GM19238 (cell line): ENCODE measurements around the gene FAM174C.
A peak's percentile ranks its signal among the peaks of the same experiment; 100 is the strongest.
"Not testable (repeated sequence)": the region's sequence is repeated elsewhere in the genome, so short reads cannot be mapped to it uniquely, and the experiment has no call there.

Source experiments
- DNase-seq: peaks from one replicate; pipeline ENCODE4 v3.0.0; 2011; ENCODE audit warnings: low spot score; ENCODE audit not compliant: insufficient read length

Gene FAM174C

DNA sequence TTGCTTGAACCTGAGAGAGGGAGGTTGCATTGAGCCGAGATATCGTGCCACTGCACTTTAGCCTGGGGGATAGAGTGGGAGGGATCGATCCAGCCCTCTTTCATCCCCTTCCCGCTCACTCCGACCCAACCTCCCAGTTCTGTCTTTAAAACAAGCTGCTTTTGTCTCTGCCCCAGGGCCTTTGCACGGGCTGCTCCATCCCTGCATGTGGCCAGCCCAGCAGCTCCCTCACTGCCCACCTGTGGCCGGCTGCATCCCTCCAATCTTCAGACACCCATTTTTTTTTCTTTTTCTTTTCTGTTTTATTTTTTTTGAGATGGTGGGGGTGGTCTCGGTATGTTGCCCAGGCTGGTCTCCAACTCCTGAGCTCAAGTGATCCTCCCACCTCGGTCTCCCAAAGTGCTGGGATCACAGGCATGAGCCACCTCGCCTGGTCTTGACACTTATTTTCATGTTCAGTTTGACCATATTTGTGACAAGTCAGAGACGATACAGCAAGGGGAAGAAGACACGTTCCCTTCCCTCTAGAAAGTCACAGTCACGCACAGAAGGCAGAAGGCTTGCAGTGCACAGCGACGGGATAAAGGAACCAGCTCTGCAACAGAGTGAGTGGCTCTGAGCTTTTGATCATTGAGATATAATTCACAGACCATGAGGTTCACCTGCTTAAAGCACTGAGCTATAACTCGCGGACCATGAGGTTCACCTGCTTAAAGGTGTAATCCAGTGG, 42.1 kb downstream of the FAM174C start:
- no peak for DNase-seq

DNA sequence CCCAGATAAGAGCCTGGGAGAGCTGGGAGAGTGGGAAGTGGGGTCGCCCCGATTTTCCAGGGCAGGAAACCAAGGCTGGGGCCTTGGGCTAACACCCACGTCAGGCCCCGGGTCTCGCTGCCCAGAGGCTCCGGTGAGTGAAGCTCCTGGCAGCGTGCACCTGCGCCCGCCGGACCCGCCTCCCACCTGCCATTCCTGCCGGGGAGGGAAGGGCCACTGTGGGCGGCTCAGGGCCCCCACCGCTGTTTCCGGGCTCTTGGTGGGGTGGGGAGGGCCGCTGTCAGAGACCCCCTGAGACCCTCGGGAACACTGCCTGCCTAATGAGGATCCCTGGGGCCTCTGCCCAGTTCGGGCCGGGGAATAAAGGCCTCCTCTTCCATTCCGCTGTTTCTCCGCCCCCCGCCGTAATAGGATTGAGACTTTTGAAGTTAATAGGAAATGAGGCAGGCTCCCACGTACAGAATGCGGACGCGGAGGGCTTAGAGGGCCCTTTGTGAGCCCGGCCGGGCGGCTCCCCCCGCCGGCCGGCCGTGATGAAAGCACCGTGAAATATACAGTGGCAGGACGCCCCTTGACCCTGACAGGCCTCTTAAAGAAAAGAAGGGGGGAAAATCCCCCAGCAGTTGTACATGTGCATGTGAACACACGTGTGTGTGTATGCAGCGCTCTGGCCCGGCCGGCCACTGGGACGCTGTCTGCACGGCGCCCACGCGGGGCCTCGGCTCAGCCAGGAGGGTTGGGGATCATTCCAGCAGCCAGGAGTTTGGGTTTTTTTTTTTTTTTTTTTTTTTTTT, 43.5 kb downstream of the FAM174C start:
- DNase-seq, result no peak

DNA sequence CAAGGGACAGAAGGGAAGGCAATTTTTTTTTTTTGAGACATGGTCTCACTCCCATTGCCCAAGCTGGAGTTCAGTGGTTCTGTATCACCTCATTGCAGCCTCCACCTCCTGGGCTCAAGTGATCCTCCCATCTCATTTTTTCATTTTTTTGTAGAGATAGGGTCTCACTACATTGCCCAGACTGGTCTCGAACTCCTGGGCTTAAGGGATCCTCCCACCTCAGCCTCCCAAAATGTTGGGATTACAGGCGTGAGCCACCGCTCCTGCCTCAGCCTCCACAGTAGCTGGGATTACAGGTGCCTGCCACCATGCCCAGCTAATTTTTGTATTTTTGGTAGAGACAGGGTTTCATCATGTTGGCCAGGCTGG, 44.9 kb downstream of the FAM174C start:
- DNase-seq, result not testable (repeated sequence)

GRCh38 chr19:1321539-1321938, 46.2 kb downstream of the FAM174C start:
- no peak for DNase-seq

- no peak for DNase-seq
Observed at GRCh38 chr19:1322198-1322981, 47.1 kb downstream of the FAM174C start.

GRCh38 chr19:1324249-1324805, 49.0 kb downstream of the FAM174C start:
- DNase-seq, result no peak

- DNase-seq, result no peak
Observed at GRCh38 chr19:1324806-1325567, 49.7 kb downstream of the FAM174C start.

DNA sequence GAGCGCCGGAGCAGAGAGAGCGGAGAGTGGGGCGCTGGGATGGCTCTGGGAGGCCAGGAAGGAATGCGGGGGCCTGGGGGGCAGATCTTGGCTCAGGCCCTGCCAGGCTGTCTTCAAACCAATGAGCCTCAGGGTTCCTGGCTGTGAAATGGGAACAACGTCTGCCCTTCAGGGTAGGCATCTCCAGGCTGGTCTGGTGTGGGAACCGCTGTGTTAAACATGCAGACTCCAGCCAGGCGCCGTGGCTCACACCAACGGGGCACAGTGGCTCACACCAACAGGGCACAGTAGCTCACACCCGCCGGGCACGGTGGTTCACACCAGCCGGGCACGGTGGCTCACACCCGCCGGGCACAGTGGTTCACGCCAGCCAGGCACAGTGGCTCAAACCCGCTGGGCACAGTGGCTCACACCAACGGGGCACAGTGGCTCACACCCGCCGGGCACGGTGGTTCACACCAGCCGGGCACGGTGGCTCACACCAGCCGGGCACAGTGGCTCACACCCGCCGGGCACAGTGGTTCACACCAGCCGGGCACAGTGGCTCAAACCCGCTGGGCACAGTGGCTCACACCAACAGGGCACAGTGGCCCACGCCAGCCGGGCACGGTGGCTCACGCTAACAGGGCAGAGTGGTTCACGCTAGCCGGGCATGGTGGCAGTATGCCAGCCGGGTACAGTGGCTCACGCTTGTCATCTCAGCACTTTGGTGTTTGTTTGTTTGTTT, 50.4 kb downstream of the FAM174C start:
- DNase-seq, result no peak

DNA sequence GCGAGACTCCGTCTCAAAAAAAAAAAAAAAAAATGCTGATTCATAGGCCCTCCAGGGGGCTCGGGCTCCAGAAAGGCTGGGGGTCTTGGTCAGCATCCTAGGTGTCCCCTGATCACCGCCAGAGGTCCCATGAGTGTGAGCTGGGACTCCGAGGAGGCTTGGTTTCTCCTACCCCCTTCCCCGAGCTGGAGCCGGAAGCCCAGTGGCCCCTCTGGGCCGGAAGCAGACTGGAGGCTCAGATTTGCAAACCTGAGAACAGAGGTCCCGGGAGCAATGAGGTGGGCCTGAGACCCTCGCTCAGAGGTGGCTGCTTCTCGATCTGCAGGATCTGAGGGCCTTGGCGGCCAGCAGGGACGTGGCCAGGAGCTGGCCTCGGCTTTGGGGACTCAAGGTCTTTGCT, 51.8 kb downstream of the FAM174C start:
- DNase-seq, result peak; percentile 6
